HEK293 (cell line): ENCODE results near the gene GPS1.

Experiments
- CTCF ChIA-PET: fragments of 350-600 bp; formaldehyde crosslinking; extraction: SDS; loops from one replicate; lab custom pipeline; 2021; ENCODE audit warnings: antibody characterized with exemption; lab: Yijun Ruan, JAX
- POLR2A ChIA-PET: fragments of 300-600 bp; formaldehyde crosslinking; extraction: SDS; loops from one replicate; lab custom pipeline; 2020; ENCODE audit warnings: antibody characterized with exemption, inconsistent platforms; lab: Yijun Ruan, JAX
- H3K27ac ChIP-seq: fragments of 200-500 bp; sonication (Bioruptor generic); 2 replicates; pipeline ENCODE4 v1.5.1; 2014; ENCODE audit warnings: low read depth, low read length, control low read depth, inconsistent platforms; ENCODE audit errors: extremely low read depth
- H3K36me3 ChIP-seq, 2 experiments: fragments of 200-500 bp in 1 of 2; sonication (Bioruptor generic) in 1 of 2; 1 replicate in 1 of 2; 2 replicates in 1 of 2; pipeline ENCODE4 v1.5.1; 2014 to 2017; ENCODE audit warnings: inconsistent platforms in 2 of 2, low read length in 2 of 2; ENCODE audit not compliant: control insufficient read depth in 2 of 2, insufficient read depth in 1 of 2
- H3K4me1 ChIP-seq: fragments of 200-500 bp; sonication (Bioruptor generic); 2 replicates; pipeline ENCODE4 v1.5.1; 2014; ENCODE audit warnings: mild to moderate bottlenecking, low read length, inconsistent platforms; ENCODE audit not compliant: control insufficient read depth, insufficient read depth
- H3K4me3 ChIP-seq: 2 replicates; pipeline ENCODE4 v1.5.1; 2011; ENCODE audit warnings: low read depth, mild to moderate bottlenecking, control low read depth, low read length, moderate library complexity
- H3K9me3 ChIP-seq: fragments of 200-500 bp; sonication (Bioruptor generic); 2 replicates; pipeline ENCODE4 v1.5.1; 2014; ENCODE audit warnings: low read depth, low read length, inconsistent platforms; ENCODE audit not compliant: control insufficient read depth, insufficient read depth
- BCL11A ChIP-seq: fragments of 450-650 bp; formaldehyde crosslinking; IDR thresholded peaks from 2 replicates; pipeline ENCODE4 v1.5.1; 2016; ENCODE audit warnings: low read depth, missing biosample characterization, missing genetic modification characterization
- MZF1 ChIP-seq: fragments of 450-650 bp; formaldehyde crosslinking; IDR thresholded peaks from 2 replicates; pipeline ENCODE4 v1.5.1; 2017; ENCODE audit warnings: missing biosample characterization, missing genetic modification characterization, borderline replicate concordance
- OVOL3 ChIP-seq: fragments of 450-650 bp; formaldehyde crosslinking; IDR thresholded peaks from 2 replicates; pipeline ENCODE4 v1.5.1; 2016; ENCODE audit warnings: missing biosample characterization, missing genetic modification characterization
- PRDM4 ChIP-seq: fragments of 450-650 bp; formaldehyde crosslinking; IDR thresholded peaks from 2 replicates; pipeline ENCODE4 v1.5.1; 2017; ENCODE audit warnings: missing biosample characterization, missing genetic modification characterization
- SP7 ChIP-seq: fragments of 450-650 bp; formaldehyde crosslinking; IDR thresholded peaks from 2 replicates; pipeline ENCODE4 v1.5.1; 2016; ENCODE audit warnings: missing biosample characterization, missing genetic modification characterization
- ZFP69B ChIP-seq: fragments of 450-650 bp; formaldehyde crosslinking; IDR thresholded peaks from 2 replicates; pipeline ENCODE4 v1.5.1; 2016; ENCODE audit warnings: missing biosample characterization, missing genetic modification characterization
- ZNF10 ChIP-seq: fragments of 450-650 bp; formaldehyde crosslinking; IDR thresholded peaks from 2 replicates; pipeline ENCODE4 v1.5.1; 2017; ENCODE audit warnings: missing biosample characterization, missing genetic modification characterization
- ZNF19 ChIP-seq: fragments of 450-650 bp; formaldehyde crosslinking; IDR thresholded peaks from 2 replicates; pipeline ENCODE4; 2016; ENCODE audit warnings: missing biosample characterization, missing genetic modification characterization, low read depth
- ZNF214 ChIP-seq: fragments of 450-650 bp; formaldehyde crosslinking; IDR thresholded peaks from 2 replicates; pipeline ENCODE4 v1.5.1; 2017; ENCODE audit warnings: missing biosample characterization, mild to moderate bottlenecking, missing genetic modification characterization, borderline replicate concordance
- ZNF24 ChIP-seq: fragments of 450-650 bp; formaldehyde crosslinking; IDR thresholded peaks from 2 replicates; pipeline ENCODE4 v1.5.1; 2016; ENCODE audit warnings: missing biosample characterization, missing genetic modification characterization
- ZNF404 ChIP-seq: fragments of 450-650 bp; formaldehyde crosslinking; IDR thresholded peaks from 2 replicates; pipeline ENCODE4 v1.5.1; 2017; ENCODE audit warnings: missing biosample characterization, missing genetic modification characterization
- ZNF510 ChIP-seq: fragments of 450-650 bp; formaldehyde crosslinking; IDR thresholded peaks from 2 replicates; pipeline ENCODE4 v1.5.1; 2018; ENCODE audit warnings: mild to moderate bottlenecking, missing genetic modification characterization, missing biosample characterization; ENCODE audit not compliant: insufficient replicate concordance
- ZNF670 ChIP-seq: fragments of 450-650 bp; formaldehyde crosslinking; IDR thresholded peaks from 2 replicates; pipeline ENCODE4 v1.5.1; 2016; ENCODE audit warnings: missing biosample characterization, missing genetic modification characterization, low read depth
- ZNF777 ChIP-seq: fragments of 450-650 bp; formaldehyde crosslinking; IDR thresholded peaks from 2 replicates; pipeline ENCODE4 v1.5.1; 2017; ENCODE audit warnings: missing biosample characterization, missing genetic modification characterization, borderline replicate concordance
- ZNF843 ChIP-seq: fragments of 450-650 bp; formaldehyde crosslinking; IDR thresholded peaks from 2 replicates; pipeline ENCODE4 v1.5.1; 2016; ENCODE audit warnings: missing biosample characterization, missing genetic modification characterization
- ZSCAN23 ChIP-seq: fragments of 450-650 bp; formaldehyde crosslinking; IDR thresholded peaks from 2 replicates; pipeline ENCODE4 v1.5.1; 2016; ENCODE audit warnings: missing biosample characterization, missing genetic modification characterization
- TF ChIP-seq, protein P1 (sequence below): fragments of 450-650 bp; formaldehyde crosslinking; IDR thresholded peaks from 2 replicates; pipeline ENCODE4 v1.5.1; 2016; ENCODE audit warnings: missing biosample characterization, missing genetic modification characterization
- TF ChIP-seq, protein P2 (sequence below): fragments of 450-650 bp; formaldehyde crosslinking; IDR thresholded peaks from 2 replicates; pipeline ENCODE4 v1.5.1; 2016; ENCODE audit warnings: missing biosample characterization, missing genetic modification characterization
- TF ChIP-seq, protein P3 (sequence below): fragments of 450-650 bp; formaldehyde crosslinking; IDR thresholded peaks from 2 replicates; pipeline ENCODE4 v1.5.1; 2016; ENCODE audit warnings: missing biosample characterization, missing genetic modification characterization
- TF ChIP-seq, protein P4 (sequence below): fragments of 450-650 bp; formaldehyde crosslinking; IDR thresholded peaks from 2 replicates; pipeline ENCODE4 v1.5.1; 2016; ENCODE audit warnings: missing biosample characterization, missing genetic modification characterization

GPS1 gene

DNA sequence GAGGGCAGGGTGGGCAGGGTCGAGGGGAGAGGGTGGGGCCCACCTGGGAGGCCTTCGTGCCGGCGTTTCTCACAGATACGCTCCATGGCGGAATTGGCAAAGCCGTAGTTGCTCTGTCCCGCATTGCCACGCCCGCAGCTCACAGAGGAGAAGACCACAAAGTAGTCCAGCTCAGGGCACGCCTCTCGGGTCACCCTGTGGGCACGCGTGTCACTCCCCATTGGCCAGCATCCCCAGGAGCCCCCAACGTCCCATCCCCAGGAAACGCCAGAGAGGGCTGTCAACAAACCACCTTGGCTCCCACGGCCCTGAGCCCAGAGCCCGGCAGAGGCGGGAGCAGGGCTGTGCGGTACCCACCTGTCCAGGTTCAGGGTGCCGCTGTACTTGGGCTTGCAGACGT, 30.3 kb downstream of the GPS1 start:
- TF ChIP-seq ZNF214 (tag by site-specific recombination) (no peak), ZFP69B (tag by site-specific recombination) (no peak)
- POLR2A ChIA-PET: interaction anchor here (0.7 to 1.9 kb wide), 4 partner anchors 9 to 24 kb away, joined by 3 to 5 read pairs (median 3); no protein-coding TSS in a partner anchor
- Histone ChIP-seq H3K27ac (no peak overlapping the region), H3K4me3 (no peak overlapping the region), H3K4me1 (no peaks in the 10 kb centered on the region), H3K9me3 (no peaks in the 10 kb centered on the region), H3K36me3 (peaks cover 21 to 95% of the 10 kb centered on the region in 2 experiments)
- CTCF ChIA-PET: interaction anchor here (0.7 to 0.8 kb wide), 2 partner anchors 13 to 157 kb away, joined by 3 to 4 read pairs; no protein-coding TSS in a partner anchor

GRCh38 chr17:82082456-82082855, 30.8 kb downstream of the GPS1 start:
- Histone ChIP-seq H3K4me1 (no peaks in the 10 kb centered on the region), H3K36me3 (peaks cover 23 to 97% of the 10 kb centered on the region in 2 experiments), H3K9me3 (no peaks in the 10 kb centered on the region), H3K27ac (no peak overlapping the region), H3K4me3 (no peak overlapping the region)
- CTCF ChIA-PET: interaction anchor here (0.8 kb wide), 1 partner anchor 158 kb away, joined by 4 read pairs; no protein-coding TSS in a partner anchor
- POLR2A ChIA-PET: interaction anchor here (0.8 to 1.9 kb wide), 2 partner anchors 9 to 24 kb away, joined by 3 to 5 read pairs; no protein-coding TSS in a partner anchor
- no peak for TF ChIP-seq ZNF10 (tag by site-specific recombination)
- no peak for TF ChIP-seq ZNF510 (tag by site-specific recombination)
- TF ChIP-seq, protein P1, sequence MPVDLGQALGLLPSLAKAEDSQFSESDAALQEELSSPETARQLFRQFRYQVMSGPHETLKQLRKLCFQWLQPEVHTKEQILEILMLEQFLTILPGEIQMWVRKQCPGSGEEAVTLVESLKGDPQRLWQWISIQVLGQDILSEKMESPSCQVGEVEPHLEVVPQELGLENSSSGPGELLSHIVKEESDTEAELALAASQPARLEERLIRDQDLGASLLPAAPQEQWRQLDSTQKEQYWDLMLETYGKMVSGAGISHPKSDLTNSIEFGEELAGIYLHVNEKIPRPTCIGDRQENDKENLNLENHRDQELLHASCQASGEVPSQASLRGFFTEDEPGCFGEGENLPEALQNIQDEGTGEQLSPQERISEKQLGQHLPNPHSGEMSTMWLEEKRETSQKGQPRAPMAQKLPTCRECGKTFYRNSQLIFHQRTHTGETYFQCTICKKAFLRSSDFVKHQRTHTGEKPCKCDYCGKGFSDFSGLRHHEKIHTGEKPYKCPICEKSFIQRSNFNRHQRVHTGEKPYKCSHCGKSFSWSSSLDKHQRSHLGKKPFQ (tag by site-specific recombination): no peak
- TF ChIP-seq, protein P2, sequence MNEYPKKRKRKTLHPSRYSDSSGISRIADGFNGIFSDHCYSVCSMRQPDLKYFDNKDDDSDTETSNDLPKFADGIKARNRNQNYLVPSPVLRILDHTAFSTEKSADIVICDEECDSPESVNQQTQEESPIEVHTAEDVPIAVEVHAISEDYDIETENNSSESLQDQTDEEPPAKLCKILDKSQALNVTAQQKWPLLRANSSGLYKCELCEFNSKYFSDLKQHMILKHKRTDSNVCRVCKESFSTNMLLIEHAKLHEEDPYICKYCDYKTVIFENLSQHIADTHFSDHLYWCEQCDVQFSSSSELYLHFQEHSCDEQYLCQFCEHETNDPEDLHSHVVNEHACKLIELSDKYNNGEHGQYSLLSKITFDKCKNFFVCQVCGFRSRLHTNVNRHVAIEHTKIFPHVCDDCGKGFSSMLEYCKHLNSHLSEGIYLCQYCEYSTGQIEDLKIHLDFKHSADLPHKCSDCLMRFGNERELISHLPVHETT (tag by site-specific recombination): no peak
- TF ChIP-seq OVOL3 (tag by site-specific recombination): no peak
- no peak for TF ChIP-seq ZSCAN23 (tag by site-specific recombination)
- no peak for TF ChIP-seq MZF1
- TF ChIP-seq, protein P3, sequence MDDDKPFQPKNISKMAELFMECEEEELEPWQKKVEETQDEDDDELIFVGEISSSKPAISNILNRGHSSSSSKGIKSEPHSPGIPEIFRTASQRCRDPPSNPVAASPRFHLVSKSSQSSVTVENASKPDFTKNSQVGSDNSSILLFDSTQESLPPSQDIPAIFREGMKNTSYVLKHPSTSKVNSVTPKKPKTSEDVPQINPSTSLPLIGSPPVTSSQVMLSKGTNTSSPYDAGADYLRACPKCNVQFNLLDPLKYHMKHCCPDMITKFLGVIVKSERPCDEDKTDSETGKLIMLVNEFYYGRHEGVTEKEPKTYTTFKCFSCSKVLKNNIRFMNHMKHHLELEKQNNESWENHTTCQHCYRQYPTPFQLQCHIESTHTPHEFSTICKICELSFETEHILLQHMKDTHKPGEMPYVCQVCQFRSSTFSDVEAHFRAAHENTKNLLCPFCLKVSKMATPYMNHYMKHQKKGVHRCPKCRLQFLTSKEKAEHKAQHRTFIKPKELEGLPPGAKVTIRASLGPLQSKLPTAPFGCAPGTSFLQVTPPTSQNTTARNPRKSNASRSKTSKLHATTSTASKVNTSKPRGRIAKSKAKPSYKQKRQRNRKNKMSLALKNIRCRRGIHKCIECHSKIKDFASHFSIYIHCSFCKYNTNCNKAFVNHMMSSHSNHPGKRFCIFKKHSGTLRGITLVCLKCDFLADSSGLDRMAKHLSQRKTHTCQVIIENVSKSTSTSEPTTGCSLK (tag by site-specific recombination): no peak
- no peak for TF ChIP-seq ZNF24
- no peak for TF ChIP-seq BCL11A
- TF ChIP-seq PRDM4 (tag by site-specific recombination): no peak
- TF ChIP-seq ZNF404 (tag by site-specific recombination): no peak
- TF ChIP-seq, protein P4, sequence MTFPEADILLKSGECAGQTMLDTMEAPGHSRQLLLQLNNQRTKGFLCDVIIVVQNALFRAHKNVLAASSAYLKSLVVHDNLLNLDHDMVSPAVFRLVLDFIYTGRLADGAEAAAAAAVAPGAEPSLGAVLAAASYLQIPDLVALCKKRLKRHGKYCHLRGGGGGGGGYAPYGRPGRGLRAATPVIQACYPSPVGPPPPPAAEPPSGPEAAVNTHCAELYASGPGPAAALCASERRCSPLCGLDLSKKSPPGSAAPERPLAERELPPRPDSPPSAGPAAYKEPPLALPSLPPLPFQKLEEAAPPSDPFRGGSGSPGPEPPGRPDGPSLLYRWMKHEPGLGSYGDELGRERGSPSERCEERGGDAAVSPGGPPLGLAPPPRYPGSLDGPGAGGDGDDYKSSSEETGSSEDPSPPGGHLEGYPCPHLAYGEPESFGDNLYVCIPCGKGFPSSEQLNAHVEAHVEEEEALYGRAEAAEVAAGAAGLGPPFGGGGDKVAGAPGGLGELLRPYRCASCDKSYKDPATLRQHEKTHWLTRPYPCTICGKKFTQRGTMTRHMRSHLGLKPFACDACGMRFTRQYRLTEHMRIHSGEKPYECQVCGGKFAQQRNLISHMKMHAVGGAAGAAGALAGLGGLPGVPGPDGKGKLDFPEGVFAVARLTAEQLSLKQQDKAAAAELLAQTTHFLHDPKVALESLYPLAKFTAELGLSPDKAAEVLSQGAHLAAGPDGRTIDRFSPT: no peak
- TF ChIP-seq ZNF19: no peak
- TF ChIP-seq SP7 (tag by site-specific recombination): no peak
- TF ChIP-seq ZNF670 (tag by site-specific recombination): no peak
- no peak for TF ChIP-seq ZNF843
- no peak for TF ChIP-seq ZNF777 (tag by site-specific recombination)
